Transverse colon (tissue), 3 donors: Measurements from ENCODE around the gene IL17RE.

Experiments used
- POLR2A ChIP-seq: fragments of 450-650 bp; IDR thresholded peaks from one replicate; pipeline ENCODE4 v1.6.1; 2016; ENCODE audit warnings: antibody characterized with exemption, mild to moderate bottlenecking, moderate library complexity
- TF ChIP-seq, protein P1 (sequence below), 5 experiments: fragments of 200-600 bp in 3 of 5; fragments of 450-650 bp in 2 of 5; sonication (generic) in 3 of 5; IDR thresholded peaks; 1 replicate in 2 of 5; 2 replicates in 3 of 5; pipeline ENCODE4 v1.5.1; 2016 to 2017; ENCODE audit warnings: antibody characterized with exemption in 5 of 5, inconsistent platforms in 3 of 5, mild to moderate bottlenecking in 2 of 5, moderate library complexity in 1 of 5

DNA sequence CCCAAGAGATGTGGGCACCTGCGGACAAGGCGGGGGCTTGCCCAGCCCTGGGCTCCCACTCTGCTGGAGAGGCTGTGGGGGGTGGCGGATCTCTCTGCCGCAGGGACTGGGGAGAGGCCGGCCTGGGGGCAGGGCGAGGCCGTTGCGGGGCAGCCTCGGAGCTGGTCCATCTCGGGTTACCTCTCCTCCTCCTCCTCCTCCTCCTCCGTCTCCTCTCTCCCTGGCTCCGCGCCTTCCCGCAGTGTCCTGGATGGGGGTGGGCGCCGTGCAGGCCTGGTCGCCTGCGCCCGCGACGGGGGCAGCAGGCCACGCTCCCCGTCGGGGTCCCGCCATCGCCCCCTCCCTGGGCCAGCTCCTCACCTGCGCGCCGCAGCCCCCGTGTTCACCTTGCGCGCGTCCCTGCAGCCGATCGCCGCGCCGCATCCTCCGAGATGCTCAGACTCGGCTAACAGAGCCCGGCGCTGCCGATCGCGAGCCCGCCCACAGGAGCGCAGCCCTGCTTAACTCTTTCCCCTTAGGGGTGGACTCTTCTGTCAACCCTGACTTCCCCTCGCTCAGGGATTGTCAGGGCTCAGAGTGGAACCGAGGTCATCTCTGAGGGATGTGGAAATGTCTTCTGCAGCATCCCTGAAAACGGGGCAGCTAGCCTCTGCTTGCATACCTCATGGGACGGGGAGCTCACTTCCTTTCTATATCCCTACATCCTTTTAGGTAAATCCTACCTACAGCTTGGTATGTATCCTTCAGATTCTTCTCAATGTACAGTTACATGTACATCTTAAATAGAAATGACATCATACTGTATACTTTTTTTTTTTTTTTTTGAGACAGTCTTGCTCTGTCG lies 49.5 kb downstream of the IL17RE start, which contains the start of gene PRRT3:
- no peak for TF ChIP-seq POLR2A
- TF ChIP-seq, protein P1, sequence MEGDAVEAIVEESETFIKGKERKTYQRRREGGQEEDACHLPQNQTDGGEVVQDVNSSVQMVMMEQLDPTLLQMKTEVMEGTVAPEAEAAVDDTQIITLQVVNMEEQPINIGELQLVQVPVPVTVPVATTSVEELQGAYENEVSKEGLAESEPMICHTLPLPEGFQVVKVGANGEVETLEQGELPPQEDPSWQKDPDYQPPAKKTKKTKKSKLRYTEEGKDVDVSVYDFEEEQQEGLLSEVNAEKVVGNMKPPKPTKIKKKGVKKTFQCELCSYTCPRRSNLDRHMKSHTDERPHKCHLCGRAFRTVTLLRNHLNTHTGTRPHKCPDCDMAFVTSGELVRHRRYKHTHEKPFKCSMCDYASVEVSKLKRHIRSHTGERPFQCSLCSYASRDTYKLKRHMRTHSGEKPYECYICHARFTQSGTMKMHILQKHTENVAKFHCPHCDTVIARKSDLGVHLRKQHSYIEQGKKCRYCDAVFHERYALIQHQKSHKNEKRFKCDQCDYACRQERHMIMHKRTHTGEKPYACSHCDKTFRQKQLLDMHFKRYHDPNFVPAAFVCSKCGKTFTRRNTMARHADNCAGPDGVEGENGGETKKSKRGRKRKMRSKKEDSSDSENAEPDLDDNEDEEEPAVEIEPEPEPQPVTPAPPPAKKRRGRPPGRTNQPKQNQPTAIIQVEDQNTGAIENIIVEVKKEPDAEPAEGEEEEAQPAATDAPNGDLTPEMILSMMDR (IDR thresholded peaks at IDR 0.05): no peak
